HG03025 (cell line): Measurements from ENCODE around the gene ADD3.

Experiments used
- ATAC-seq: cut with Tn5 transposase; IDR thresholded peaks from one replicate; pipeline ENCODE4 v1.9.1; 2021; ENCODE audit warnings: mild to moderate bottlenecking, moderate library complexity; ENCODE audit not compliant: unreplicated experiment, low FRiP score

ADD3 gene

GRCh38 chr10:110169586-110169985 is 161.8 kb downstream of the ADD3 start:
- no peak for ATAC-seq

GRCh38 chr10:110170142-110170971 is 162.6 kb downstream of the ADD3 start:
- no peak for ATAC-seq

- ATAC-seq: no peak
Measured at GRCh38 chr10:110171032-110171431, 163.2 kb downstream of the ADD3 start.

GRCh38 chr10:110172155-110172554 is 164.4 kb downstream of the ADD3 start:
- no peak for ATAC-seq

GRCh38 chr10:110174201-110174600 is 166.4 kb downstream of the ADD3 start:
- ATAC-seq: no peak

GRCh38 chr10:110174816-110175215 is 167.0 kb downstream of the ADD3 start:
- ATAC-seq: no peak

- no peak for ATAC-seq
Measured at GRCh38 chr10:110175406-110175805, 167.6 kb downstream of the ADD3 start.

- no peak for ATAC-seq
Measured at GRCh38 chr10:110176141-110177030, 168.6 kb downstream of the ADD3 start.

- no peak for ATAC-seq
Measured at GRCh38 chr10:110179220-110179619, 171.4 kb downstream of the ADD3 start.

- no peak for ATAC-seq
Measured at GRCh38 chr10:110181451-110181850, 173.7 kb downstream of the ADD3 start.

GRCh38 chr10:110181911-110182310 is 174.1 kb downstream of the ADD3 start:
- ATAC-seq: no peak

- no peak for ATAC-seq
Measured at GRCh38 chr10:110184398-110184797, 176.6 kb downstream of the ADD3 start.
